GM12891 (cell line): ENCODE measurements around the gene RAB6A.

ENCODE experiments used
- POLR2A ChIP-seq: IDR thresholded peaks from 2 replicates; pipeline ENCODE4 v1.6.1; 2011; ENCODE audit warnings: low read depth, low read length, control low read depth
- POLR2AphosphoS5 ChIP-seq: IDR thresholded peaks from 2 replicates; pipeline ENCODE4 v1.6.1; 2011; ENCODE audit warnings: low read depth, low read length, control low read depth
- SPI1 ChIP-seq: IDR thresholded peaks from 2 replicates; pipeline ENCODE4 v1.6.1; 2011; ENCODE audit warnings: low read depth, low read length, control low read depth
- TAF1 ChIP-seq: IDR thresholded peaks from 2 replicates; pipeline ENCODE4 v1.6.1; 2011; ENCODE audit warnings: low read depth, low read length, control low read depth

GRCh38 chr11:73797457-73797856 lies 36.6 kb upstream of the RAB6A start:
- TF ChIP-seq SPI1: no peak
- TF ChIP-seq POLR2A: no peak
- TF ChIP-seq POLR2AphosphoS5: no peak
- no peak for TF ChIP-seq TAF1
